H1 (cell line): ENCODE data around the gene CRTC3. TPM values are rescaled to one million over a fixed set of nuclear protein-coding genes. Genes with fewer than 3 reads are reported as not detected.

Source experiments
- BACH1 ChIP-seq: IDR thresholded peaks from 2 replicates; pipeline ENCODE4 v1.6.1; 2012; ENCODE audit warnings: low read length, improper control_type of control experiment
- HDAC2 ChIP-seq, 2 experiments: fragments of 300-600 bp in 1 of 2; sonication (generic) in 1 of 2; IDR thresholded peaks; 2 replicates each; pipeline ENCODE4 v1.6.1; 2011 to 2012; ENCODE audit warnings: low read depth in 2 of 2, low read length in 2 of 2, mild to moderate bottlenecking in 2 of 2, moderate library complexity in 2 of 2, borderline replicate concordance in 1 of 2, inconsistent platforms in 1 of 2
- KDM1A ChIP-seq: fragments of 200-600, 300-600 bp; sonication (generic); IDR thresholded peaks from 2 replicates; pipeline ENCODE4 v1.7.1; 2016; ENCODE audit warnings: mild to moderate bottlenecking, low read length, borderline replicate concordance
- NANOG ChIP-seq: IDR thresholded peaks from 2 replicates; pipeline ENCODE4 v1.6.1; 2011; ENCODE audit warnings: low read length, low read depth, mild to moderate bottlenecking, inconsistent platforms; ENCODE audit not compliant: insufficient read depth, poor library complexity, severe bottlenecking
- polyA plus RNA-seq, 7 experiments: library from polyadenylated mRNA; depleted of rRNA in 3 of 7; stranded (reverse) in 5 of 7; unstranded in 2 of 7; fragments of >200 nt in 5 of 7; fragments of 200-250 nt in 2 of 7; gene quantifications; 1 replicate in 5 of 7; 2 replicates in 1 of 7; 4 replicates in 1 of 7; pipeline versions ENCODE4 v1.2.1 to v1.2.3, GENCODE V29; 2011 to 2013; ENCODE audit warnings: missing spikeins in 2 of 7, mixed read lengths in 2 of 7
- total RNA-seq: library from RNA; stranded (reverse); fragmentation: NEBNext Ultra II Directional; extraction: Animal tissue kit (Norgen Biotek cat#: 25700); gene quantifications from 2 replicates; pipeline ENCODE4 v1.2.1, GENCODE V29; 2021
- TF ChIP-seq, protein P1 (sequence below): fragments of 300-600 bp; sonication (generic); IDR thresholded peaks from 2 replicates; pipeline ENCODE4 v1.7.1; 2012; ENCODE audit warnings: low read length, moderate library complexity, mild to moderate bottlenecking, inconsistent platforms; ENCODE audit not compliant: insufficient replicate concordance
- TF ChIP-seq, protein P2 (sequence below): IDR thresholded peaks from 2 replicates; pipeline ENCODE4 v1.6.1; 2012; ENCODE audit warnings: low read length, inconsistent platforms

CRTC3 gene
- total and polyA plus RNA-seq, 2 of the 8 experiments (the other 6 are each of a cell fraction or from before 2014, with no cell fraction given): 5.0 to 5.3 TPM

DNA sequence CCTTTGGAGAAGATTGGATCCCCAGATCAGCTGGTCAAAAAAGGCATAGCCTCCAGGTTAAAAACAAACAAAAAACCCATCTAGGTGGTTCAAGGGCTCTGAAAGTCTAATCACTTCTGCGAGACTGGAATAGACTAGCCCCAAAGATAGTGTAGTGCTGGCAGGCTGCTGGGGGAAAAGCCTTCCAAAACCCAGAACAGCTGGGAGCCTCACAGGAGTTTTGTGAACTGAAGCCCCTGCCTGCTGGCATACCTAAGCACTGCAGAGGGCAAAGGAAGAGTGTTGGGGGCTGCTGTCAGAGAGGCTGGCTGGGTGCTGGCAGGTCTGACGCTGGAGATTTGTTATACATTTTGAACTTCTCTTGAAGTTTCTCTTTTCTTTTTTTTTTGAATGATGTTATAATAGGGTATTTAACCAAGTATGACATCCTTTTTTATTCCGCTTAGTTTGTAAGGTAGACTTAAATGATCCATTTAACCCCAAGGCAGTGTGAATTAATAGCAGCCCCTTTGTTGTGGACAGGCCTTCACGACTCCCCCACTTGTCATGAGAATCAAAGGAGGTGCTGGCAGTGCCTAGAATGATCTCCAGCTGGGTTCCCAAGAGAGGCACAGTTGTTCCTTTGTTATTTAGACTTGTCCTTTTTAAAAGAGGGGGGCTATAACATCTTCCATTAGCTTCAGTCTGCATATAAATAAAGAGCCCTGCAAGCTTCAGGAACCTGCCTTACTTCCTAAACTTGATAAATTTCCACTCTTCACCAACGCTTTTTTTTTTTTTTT lies 53.9 kb downstream of the CRTC3 start (continued):
- TF ChIP-seq, protein P1, sequence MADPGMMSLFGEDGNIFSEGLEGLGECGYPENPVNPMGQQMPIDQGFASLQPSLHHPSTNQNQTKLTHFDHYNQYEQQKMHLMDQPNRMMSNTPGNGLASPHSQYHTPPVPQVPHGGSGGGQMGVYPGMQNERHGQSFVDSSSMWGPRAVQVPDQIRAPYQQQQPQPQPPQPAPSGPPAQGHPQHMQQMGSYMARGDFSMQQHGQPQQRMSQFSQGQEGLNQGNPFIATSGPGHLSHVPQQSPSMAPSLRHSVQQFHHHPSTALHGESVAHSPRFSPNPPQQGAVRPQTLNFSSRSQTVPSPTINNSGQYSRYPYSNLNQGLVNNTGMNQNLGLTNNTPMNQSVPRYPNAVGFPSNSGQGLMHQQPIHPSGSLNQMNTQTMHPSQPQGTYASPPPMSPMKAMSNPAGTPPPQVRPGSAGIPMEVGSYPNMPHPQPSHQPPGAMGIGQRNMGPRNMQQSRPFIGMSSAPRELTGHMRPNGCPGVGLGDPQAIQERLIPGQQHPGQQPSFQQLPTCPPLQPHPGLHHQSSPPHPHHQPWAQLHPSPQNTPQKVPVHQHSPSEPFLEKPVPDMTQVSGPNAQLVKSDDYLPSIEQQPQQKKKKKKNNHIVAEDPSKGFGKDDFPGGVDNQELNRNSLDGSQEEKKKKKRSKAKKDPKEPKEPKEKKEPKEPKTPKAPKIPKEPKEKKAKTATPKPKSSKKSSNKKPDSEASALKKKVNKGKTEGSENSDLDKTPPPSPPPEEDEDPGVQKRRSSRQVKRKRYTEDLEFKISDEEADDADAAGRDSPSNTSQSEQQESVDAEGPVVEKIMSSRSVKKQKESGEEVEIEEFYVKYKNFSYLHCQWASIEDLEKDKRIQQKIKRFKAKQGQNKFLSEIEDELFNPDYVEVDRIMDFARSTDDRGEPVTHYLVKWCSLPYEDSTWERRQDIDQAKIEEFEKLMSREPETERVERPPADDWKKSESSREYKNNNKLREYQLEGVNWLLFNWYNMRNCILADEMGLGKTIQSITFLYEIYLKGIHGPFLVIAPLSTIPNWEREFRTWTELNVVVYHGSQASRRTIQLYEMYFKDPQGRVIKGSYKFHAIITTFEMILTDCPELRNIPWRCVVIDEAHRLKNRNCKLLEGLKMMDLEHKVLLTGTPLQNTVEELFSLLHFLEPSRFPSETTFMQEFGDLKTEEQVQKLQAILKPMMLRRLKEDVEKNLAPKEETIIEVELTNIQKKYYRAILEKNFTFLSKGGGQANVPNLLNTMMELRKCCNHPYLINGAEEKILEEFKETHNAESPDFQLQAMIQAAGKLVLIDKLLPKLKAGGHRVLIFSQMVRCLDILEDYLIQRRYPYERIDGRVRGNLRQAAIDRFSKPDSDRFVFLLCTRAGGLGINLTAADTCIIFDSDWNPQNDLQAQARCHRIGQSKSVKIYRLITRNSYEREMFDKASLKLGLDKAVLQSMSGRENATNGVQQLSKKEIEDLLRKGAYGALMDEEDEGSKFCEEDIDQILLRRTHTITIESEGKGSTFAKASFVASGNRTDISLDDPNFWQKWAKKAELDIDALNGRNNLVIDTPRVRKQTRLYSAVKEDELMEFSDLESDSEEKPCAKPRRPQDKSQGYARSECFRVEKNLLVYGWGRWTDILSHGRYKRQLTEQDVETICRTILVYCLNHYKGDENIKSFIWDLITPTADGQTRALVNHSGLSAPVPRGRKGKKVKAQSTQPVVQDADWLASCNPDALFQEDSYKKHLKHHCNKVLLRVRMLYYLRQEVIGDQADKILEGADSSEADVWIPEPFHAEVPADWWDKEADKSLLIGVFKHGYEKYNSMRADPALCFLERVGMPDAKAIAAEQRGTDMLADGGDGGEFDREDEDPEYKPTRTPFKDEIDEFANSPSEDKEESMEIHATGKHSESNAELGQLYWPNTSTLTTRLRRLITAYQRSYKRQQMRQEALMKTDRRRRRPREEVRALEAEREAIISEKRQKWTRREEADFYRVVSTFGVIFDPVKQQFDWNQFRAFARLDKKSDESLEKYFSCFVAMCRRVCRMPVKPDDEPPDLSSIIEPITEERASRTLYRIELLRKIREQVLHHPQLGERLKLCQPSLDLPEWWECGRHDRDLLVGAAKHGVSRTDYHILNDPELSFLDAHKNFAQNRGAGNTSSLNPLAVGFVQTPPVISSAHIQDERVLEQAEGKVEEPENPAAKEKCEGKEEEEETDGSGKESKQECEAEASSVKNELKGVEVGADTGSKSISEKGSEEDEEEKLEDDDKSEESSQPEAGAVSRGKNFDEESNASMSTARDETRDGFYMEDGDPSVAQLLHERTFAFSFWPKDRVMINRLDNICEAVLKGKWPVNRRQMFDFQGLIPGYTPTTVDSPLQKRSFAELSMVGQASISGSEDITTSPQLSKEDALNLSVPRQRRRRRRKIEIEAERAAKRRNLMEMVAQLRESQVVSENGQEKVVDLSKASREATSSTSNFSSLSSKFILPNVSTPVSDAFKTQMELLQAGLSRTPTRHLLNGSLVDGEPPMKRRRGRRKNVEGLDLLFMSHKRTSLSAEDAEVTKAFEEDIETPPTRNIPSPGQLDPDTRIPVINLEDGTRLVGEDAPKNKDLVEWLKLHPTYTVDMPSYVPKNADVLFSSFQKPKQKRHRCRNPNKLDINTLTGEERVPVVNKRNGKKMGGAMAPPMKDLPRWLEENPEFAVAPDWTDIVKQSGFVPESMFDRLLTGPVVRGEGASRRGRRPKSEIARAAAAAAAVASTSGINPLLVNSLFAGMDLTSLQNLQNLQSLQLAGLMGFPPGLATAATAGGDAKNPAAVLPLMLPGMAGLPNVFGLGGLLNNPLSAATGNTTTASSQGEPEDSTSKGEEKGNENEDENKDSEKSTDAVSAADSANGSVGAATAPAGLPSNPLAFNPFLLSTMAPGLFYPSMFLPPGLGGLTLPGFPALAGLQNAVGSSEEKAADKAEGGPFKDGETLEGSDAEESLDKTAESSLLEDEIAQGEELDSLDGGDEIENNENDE: peak; percentile 82
- TF ChIP-seq HDAC2 (IDR thresholded peaks at IDR 0.05; ENCODE audit: borderline replicate concordance in 1 of 2, low read depth in 2 of 2, low read length in 2 of 2): peak; percentile 69 to 91; a peak in 1 of 4 replicates
- TF ChIP-seq, protein P2, sequence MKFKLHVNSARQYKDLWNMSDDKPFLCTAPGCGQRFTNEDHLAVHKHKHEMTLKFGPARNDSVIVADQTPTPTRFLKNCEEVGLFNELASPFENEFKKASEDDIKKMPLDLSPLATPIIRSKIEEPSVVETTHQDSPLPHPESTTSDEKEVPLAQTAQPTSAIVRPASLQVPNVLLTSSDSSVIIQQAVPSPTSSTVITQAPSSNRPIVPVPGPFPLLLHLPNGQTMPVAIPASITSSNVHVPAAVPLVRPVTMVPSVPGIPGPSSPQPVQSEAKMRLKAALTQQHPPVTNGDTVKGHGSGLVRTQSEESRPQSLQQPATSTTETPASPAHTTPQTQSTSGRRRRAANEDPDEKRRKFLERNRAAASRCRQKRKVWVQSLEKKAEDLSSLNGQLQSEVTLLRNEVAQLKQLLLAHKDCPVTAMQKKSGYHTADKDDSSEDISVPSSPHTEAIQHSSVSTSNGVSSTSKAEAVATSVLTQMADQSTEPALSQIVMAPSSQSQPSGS: peak; percentile 21; the same call in 1 of the 2 replicates
- no peak for TF ChIP-seq BACH1
- no peak for TF ChIP-seq KDM1A
- peak; percentile 90 for TF ChIP-seq NANOG
